Measurements from ENCODE around the gene OGFOD3.

GRCh38 chr17:82400830-82401229, 17.6 kb downstream of the OGFOD3 start:
- no peak for TF ChIP-seq CTCF (IDR thresholded peaks at IDR 0.05; ENCODE audit: low read depth, low read length)
- TF ChIP-seq EZH2phosphoT487 (IDR thresholded peaks at IDR 0.05; ENCODE audit: low read depth) = no peak
